NCI-H1048 (cell line): ENCODE measurements around the gene PLEKHN1.
"Not testable (repeated sequence)": the region's sequence is repeated elsewhere in the genome, so short reads cannot be mapped to it uniquely, and the experiment has no call there.

Experiments used
- DNase-seq: peaks from one replicate; lab custom pipeline; 2025; lab: John Stamatoyannopoulos, UW

Gene PLEKHN1

DNA sequence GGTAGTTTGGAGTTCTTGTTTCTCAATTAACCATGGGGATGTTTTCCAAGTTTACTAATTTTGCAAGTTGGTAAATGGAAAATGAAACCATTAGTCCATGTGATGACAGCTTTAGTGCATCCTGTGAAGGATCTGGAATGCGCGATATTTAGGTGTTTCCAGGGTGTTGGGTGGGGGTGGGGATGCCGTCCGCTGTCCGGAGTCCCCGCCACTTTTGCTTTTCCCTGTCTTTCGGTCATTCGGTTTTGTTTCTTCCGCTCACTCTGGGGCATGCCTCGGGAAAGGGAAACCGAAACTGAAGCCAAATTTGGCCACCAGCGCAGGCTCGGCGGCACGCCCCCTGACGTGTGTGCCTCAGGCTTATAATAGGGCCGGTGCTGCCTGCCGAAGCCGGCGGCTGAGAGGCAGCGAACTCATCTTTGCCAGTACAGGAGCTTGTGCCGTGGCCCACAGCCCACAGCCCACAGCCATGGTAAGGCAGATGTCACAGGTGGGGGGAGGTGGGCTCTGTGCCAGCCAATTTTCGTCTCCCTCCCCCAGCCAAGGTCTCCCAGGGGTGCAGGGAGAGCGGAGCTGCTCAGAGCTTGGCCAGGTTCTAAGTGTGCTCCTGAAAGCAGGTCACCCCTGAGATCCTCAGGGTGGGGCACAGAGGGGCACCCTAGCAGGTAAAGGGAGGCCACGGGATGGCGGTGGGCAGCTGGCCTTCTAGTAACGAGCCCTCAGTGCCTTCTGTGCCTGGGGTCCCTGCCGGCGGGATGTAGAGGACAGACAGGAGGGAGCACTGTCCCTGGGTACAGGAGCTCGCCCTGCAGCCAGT, 47.0 kb downstream of the PLEKHN1 start, which contains the start of gene ISG15:
Gene ISG15, plus strand, starts transcription at position 393 of the 817 bp plus-strand sequence. Its CDS starts 77 bp downstream, at position 470.
- peak; percentile 53 for DNase-seq

DNA sequence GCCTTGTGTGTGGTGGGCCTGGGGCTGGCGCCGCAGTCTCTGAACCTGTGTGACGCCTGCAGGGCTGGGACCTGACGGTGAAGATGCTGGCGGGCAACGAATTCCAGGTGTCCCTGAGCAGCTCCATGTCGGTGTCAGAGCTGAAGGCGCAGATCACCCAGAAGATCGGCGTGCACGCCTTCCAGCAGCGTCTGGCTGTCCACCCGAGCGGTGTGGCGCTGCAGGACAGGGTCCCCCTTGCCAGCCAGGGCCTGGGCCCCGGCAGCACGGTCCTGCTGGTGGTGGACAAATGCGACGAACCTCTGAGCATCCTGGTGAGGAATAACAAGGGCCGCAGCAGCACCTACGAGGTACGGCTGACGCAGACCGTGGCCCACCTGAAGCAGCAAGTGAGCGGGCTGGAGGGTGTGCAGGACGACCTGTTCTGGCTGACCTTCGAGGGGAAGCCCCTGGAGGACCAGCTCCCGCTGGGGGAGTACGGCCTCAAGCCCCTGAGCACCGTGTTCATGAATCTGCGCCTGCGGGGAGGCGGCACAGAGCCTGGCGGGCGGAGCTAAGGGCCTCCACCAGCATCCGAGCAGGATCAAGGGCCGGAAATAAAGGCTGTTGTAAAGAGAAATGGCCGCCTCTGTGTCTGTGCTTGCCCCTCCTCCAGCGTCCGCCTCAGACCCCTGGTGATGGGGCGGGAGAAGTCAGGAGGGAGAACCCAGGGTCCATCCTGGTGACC, 47.8 kb downstream of the PLEKHN1 start:
- DNase-seq, result no peak

- DNase-seq, result no peak
Measured at GRCh38 chr1:1014799-1015681, 48.8 kb downstream of the PLEKHN1 start.

DNA sequence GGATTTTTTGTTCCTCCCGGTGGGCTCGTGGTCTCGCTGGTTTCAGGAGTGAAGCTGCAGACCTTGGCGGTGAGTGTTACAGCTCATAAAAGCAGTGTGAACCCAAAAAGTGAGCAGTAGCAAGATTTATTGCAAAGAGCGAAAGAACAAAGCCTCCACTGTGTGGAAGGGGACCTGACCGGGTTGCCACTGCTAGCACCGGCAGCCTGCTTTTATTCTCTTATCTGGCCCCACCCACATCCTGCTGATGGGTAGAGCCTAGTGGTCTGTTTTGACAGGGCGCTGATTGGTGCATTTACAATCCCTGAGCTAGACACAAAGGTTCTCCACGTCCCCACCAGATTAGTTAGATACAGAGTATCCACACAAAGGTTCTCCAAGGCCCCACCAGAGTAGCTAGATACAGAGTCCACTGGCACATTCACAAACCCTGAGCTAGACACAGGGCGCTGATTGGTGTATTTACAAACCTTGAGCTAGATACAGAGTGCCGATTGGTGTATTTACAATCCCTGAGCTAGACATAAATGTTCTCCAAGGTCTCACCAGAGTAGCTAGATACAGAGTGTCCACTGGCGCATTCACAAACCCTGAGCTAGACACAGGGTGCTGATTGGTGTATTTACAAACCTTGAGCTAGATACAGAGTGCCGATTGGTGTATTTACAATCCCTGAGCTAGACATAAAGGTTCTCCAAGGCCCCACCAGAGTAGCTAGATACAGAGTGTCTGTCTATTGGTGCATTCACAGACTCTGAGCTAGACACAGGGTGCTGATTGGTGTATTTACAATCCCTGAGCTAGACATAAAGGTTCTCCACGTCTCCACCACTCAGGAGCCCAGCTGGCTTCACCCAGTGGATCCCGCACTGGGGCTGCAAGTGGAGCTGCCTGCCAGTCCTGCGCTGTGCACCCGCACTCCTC, 51.4 kb downstream of the PLEKHN1 start:
- DNase-seq, result not testable (repeated sequence)

DNA sequence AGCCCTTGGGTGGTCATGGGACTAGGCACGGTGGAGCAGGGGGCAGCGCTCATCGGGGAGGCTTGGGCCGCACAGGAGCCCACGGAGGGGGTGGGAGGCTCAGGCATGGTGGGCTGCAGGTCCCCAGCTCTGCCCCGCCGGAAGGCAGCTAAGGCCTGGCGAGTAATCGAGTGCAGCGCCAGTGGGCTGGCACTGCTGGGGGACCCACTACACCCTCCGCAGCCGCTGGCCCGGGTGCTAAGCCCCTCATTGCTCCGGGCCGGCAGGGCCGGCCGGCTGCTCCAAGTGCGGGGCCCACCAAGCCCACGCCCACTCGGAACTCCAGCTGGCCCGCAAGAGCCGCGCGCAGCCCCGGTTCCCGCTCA, 52.0 kb downstream of the PLEKHN1 start:
- not testable (repeated sequence) for DNase-seq

DNA sequence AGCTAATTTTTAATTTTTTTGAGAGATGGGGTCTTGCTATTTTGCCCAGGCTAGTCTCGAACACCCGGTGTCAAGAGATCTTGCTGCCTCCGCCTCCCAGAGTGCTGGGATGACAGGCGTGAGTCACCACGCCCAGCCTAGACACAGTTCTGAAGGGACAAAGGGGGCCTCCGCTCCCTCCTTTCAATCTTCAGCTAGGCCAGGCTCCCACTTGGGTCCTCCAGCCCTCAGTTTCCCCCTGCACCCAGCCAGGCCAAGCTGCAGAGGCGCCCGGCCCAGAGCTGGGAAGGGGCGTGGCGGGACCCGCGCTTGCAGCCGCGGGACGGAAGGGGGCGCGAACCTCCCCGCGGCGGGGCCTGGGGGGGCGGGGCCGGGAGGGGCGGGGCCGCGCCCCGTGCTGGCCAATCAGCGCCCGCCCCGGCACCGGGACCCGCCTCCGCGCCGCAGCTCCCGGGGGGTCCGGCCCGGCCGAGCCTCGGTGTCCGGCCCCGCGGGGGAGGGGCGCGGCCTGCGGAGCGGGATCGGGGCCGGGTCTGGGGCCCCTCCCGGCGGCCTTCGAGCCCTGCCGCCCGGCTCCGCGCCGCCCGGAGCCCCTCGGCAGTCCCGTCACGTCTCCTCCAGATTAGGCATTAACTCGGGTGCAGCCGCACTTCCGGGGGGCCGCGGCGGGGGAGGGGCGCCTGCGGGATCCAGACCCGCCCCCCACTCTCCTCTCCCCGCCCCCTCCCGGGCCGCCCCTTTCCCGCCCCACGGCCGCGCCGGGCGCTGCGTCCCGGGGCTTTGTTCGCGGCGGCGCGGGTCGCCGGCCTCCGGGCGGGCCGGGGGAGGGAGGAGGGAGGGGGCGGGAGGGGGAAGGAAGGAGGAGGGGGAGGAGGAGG, 53.1 kb downstream of the PLEKHN1 start:
- DNase-seq, result peak; percentile 77

GRCh38 chr1:1020000-1020404, 53.7 kb downstream of the PLEKHN1 start, which contains the start of gene AGRN:
AGRN (plus strand) TSS chr1:1020120; CDS start chr1:1020173, 53 bp downstream.
- no peak for DNase-seq

DNA sequence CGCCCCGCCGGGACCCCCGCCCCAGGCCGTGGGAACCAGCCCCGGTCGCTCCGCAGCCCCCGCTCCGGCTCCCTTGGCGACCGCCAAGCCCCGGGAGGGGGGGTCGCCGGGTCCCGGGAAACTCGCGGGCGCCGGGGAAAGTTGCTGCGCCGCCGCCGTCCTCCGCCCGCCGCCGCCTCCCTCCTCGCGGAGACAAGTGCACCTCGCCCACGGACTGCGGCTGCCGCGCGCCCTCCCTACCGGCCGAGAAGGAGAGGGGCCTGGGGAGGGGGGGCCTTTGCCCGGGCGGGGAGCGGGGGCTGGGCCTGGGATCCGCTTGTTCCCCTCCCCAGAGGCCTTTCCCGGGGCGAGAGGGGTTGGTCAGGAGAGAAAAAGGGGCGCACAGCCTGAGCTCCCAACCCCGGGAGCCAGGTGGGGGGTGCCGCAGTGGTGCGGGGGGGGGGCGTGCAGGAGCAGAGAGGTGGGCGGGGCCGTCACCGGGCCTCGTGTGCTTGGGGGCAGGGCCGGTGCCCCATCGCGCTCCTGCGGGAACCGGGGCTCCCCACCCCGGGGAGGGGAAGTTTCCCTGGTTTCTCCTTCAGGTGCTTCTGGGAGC, 54.2 kb downstream of the PLEKHN1 start:
- DNase-seq, result no peak

DNA sequence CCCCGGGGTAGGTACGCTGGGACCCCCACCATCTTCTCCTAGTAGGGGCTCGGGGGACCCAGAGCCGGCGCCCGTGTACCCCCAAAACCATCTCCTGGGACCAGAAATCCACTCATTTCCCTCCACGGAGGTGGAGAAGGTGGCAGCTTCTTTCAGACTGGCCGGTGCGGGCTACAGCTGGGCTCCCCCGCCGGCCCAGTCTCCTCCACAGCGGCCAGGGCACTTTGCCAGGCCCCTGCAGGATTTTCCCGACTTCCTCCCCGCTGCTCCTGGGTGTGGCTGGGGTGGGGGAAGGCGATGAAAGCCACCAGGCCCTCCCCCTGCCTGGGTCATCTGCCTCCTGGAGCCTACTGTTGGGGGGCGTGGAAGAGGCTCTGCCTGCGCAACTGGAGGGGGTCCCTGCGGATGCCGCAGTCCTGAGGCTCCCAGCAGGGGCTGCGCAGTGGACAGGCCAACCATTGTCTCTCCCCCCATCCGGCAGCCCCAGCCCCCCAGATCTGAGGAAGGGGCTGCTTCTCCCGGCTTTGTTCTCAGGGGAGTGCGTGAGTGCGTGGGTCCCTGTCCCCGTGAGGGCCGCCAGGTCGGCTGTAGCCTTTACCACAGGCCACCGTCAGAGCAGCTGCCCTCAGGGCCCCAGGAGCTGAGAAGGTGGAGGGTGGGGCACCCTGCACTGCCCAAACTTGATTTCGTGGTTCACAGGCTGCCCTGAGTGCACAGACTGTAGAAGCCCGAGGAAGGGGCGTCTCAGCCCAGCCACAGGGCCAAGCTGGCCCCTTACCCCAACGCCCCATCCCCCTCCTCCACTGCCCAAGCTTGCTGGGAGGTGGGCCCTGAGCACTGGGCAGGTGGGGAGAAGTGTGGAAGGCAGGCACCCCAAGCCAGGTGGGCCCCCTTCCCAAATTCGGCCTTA, 55.0 kb downstream of the PLEKHN1 start:
- DNase-seq, result peak; percentile 36

DNA sequence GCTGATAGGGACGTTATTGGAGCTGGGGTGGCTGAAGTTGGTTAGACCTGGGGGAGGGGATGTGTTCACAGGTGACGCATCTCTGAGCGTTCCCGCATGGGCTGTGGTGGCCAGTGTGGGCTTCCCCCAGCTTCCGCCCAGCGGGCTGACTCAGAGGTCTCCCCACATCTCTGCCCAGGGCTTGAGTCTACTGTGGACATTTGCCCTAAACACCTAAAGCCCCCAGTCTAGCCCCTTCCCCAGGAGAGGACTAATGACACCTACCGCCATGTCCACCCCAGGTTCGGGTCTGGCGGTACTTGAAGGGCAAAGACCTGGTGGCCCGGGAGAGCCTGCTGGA, 55.6 kb downstream of the PLEKHN1 start:
- DNase-seq, result no peak

DNA sequence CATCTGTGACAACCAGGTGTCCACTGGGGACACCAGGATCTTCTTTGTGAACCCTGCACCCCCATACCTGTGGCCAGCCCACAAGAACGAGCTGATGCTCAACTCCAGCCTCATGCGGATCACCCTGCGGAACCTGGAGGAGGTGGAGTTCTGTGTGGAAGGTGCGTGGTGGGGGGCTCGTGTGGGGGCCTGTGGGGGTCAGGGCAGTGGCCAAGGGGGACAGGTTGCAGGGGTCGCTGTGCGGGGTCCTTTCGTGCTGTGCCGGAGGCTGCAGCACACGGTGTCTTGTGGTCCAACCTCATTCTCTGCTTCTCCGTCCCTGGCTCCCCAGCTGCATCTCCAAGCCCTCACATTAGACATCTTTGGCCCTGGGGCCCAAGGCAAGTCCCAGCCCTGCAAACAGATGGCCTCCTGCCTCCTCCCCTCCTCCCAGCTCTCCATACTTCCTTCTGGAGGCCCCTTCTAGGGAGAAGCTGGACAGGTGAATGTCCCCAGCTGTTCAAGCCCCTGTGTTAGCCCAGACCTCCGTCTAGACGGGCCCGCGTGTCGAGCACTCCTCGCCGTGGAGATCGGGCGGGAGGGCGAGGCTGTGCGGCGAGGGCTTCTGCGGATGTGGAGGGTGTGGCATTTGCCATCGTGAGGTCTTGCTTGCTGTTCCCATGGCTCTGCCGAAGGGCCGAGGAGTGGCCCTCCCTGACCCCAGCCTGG, 56.2 kb downstream of the PLEKHN1 start:
- no peak for DNase-seq

DNA sequence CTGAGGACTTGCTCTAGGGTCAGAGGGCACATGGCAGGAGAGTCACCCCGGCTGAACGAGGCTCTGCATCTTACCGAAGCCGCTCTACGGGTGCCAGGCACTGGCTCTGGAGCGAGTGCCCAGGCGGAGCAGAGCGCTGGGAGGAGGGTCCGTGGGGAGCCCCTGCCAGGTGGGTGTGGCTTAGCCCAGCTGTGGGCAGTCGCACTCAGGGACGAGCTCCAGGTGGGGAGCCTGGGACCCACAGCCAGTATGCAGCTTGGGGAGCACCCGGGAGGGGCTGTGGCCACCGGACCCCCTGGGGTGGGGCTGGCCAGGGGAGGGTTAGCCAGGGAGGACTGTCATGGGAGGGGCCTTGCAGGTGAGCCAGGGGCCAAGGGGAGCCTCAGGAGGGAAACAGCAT, 57.4 kb downstream of the PLEKHN1 start:
- no peak for DNase-seq

DNA sequence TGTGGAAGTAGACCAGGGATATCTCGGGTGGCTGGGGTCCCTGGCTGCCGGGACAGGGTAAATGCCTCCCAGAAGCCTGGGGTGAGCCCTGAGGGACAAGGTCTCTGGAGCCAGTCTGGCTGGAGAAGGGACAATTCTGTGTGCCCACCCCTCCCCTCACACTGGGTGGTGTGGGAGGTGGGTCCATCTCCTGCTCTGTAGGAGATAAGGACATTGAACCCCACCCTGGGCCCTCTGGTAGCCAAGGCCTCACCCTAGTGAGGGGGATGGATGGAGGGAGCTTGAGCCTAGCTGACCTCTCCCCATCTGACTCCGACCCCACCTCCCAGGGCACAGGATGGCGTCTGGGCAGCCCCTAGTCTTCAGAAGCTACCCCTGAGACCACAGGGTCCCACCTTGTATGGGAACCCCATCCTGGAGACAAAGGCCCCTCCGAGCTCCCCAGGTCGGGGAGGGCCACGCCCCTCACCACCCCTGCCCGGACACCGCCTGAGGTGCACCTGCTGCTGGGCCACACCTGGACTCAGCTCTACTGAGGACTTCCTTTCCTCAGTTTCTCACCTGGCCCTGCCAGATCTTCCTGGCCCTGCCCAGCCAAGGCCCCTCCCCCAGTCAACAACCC, 58.0 kb downstream of the PLEKHN1 start:
- no peak for DNase-seq

DNA sequence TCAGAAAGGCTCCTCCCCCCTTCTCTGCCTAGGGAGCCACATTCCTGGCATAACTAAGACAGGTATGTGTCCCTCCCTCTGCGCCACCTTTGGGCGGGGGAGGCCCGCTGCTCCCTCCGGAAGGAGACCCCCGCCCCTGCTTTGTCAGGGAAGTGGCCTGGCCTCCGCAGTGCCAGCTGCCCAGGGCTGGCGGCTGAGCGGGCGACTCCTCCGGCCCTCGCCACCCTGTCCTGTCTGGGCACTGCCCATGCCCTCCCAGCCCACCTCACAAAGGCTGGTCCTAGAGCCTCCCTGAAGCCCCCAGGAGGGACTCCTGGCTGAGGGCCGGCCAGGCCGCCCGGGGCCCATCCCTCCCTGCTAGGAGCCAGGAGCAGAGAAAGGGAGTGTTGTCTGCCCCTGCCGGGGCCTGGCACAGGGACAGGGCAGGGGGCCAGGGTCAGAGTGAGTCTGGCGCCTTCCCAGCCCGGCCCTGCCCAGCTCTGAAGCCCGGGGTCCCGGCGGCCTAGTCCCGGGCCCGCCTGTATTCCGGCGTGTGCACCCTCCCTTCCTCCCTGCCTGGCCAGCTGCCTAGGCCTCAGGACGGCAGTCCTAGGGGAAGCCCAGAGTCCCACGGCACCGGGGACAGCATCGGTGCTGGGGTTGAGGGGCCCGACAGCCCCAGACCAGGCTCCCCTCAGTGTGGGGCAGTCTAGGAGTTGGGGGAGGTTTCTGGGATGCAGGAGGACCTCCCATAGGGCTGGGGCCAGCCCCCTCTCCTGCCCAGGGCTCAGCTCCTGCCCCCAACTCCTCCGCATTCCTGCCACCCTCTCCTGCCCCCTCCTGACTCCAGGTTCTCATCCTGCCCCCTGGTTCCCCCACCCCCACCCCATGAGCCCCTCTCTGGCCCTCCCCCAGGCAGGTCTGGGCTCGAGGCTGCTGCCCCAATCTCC, 58.8 kb downstream of the PLEKHN1 start:
- peak; percentile 43 for DNase-seq
